GM18526 (cell line): Measurements from ENCODE around the gene SLC1A4.

Experiments used
- POLR2A ChIP-seq: IDR thresholded peaks from 3 replicates; pipeline ENCODE4 v1.6.1; 2011; ENCODE audit not compliant: insufficient read length; ENCODE audit errors: extremely low read depth

SLC1A4 gene

GRCh38 chr2:65017335-65017734 lies 28.1 kb downstream of the SLC1A4 start:
- no peak for TF ChIP-seq POLR2A

- TF ChIP-seq POLR2A: no peak
Measured at GRCh38 chr2:65018141-65018582, 29.0 kb downstream of the SLC1A4 start.

DNA sequence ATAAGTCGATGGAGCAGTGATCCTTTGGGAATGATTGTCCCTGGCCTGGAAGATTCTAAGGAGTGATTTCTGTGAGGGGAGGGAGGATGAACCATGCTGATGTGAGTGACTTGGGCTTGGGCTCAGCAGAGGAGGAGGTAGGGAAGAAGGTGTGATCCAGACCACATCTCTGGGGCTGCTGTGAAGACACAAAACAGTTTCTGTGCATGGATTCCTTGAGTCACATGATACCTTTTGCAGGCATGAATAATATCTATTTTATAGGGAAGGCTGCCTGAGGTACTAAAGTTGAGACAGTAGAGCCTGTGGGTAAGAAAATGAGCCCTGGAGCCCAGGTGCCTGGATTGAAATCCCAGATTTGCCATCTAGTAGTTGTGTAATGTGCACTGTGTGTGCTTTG lies 29.8 kb downstream of the SLC1A4 start:
- no peak for TF ChIP-seq POLR2A

GRCh38 chr2:65019675-65020195 lies 30.5 kb downstream of the SLC1A4 start:
- TF ChIP-seq POLR2A: no peak

- TF ChIP-seq POLR2A: no peak
Measured at GRCh38 chr2:65020943-65021528, 31.8 kb downstream of the SLC1A4 start.

- TF ChIP-seq POLR2A: no peak
Measured at GRCh38 chr2:65021709-65022108, 32.5 kb downstream of the SLC1A4 start.

DNA sequence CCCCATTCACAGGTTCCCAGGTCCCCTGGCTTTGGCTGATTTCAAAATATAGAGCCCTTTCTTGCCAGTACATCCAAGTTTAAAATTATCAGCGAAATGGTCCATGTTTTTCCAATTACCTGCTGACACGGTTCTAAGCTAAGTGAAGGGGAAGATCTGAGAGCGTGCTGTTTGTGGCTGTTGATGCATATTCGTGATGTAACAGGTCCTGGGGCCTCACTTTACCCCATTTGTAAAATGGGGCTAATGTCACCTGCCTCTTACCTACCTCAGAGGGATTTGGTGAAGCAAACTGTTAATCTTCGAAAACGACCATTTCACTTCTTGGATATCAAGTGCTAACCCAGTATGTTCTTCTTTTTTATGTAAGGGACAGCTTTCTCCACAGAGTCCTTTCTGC lies 33.0 kb downstream of the SLC1A4 start:
- TF ChIP-seq POLR2A: no peak

DNA sequence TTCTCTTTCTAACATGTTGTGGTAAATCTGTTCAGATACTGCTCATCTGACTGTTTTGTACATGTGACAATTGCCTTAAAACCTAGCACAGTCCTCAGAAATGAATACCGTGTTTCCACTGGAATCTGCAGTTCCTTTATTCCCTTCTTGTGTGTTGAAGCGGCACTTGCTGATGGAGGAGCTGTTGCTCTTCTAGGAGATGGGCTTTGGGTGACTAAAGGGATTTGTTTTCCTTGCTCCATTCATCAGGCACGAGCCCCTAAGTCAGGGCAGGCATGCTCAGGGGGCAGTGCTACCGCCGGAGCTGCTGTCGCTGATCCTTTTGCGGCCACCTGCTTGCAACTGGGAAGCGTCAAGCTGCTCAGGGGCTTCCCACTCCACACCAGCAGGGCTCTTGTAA lies 34.5 kb downstream of the SLC1A4 start:
- no peak for TF ChIP-seq POLR2A

DNA sequence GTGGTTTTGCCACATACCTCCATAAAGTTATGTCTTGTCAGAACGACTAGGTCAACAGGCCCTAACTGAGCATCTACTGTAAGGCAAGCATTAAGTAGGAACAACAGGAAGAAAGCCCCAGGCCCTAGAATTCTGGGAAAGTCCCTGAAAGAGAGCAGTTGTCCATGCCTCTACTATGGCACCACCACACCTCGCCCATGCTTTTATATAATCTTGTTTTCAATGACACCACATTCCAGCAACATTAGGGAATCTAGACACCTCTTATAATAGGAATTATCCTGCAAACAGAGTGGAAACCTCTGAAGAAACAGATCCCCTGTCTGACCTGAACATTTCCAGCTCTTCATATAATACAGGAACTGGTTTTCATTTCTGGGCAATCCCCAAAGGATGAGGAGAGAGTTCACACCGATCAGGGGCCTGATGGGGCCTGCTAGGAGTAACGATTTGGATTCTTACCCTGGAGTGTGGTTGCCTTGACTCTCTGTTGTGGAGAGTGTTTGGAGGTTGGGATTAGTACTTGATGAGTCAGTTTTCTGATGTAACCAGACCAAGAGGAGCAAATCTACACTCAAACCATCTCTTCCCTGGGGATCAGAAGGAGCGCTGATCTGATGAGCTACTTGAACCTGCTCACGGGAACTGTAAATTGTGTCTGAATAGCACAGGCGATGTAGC lies 35.1 kb downstream of the SLC1A4 start:
- no peak for TF ChIP-seq POLR2A

DNA sequence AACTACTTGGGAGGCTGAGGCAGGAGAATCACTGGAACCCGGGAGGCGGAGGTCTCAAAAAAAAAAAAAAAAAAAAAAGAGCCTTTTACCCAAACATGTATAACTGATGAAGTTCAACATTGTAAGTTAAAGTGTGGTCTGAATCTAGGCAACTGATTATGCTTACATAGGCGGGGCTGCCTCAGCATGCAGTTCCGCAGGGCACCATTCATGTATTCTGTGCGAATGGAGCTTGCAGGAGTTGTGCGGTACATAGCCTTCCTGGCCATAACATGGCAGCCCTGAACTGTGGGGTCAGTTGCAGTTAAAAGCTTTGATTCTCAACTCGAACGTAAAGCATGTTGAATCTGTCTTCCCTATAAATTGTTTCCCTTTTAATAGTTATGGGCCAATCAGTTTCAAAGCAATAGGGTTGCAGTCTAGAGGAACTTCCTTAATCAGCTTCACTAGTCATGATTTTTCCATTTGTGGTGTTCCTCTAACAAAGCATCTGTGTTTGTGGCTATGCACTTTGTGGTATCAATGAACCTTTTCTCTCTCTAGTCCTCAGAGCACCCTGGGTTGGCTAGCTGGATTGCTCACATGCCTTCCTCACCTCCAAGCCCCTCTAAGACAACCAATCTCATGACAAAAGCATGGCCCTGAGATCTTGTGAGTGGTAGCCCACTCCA lies 36.4 kb downstream of the SLC1A4 start:
- no peak for TF ChIP-seq POLR2A

- no peak for TF ChIP-seq POLR2A
Measured at GRCh38 chr2:65026154-65026553, 37.0 kb downstream of the SLC1A4 start.

- no peak for TF ChIP-seq POLR2A
Measured at GRCh38 chr2:65026704-65027464, 37.7 kb downstream of the SLC1A4 start.

DNA sequence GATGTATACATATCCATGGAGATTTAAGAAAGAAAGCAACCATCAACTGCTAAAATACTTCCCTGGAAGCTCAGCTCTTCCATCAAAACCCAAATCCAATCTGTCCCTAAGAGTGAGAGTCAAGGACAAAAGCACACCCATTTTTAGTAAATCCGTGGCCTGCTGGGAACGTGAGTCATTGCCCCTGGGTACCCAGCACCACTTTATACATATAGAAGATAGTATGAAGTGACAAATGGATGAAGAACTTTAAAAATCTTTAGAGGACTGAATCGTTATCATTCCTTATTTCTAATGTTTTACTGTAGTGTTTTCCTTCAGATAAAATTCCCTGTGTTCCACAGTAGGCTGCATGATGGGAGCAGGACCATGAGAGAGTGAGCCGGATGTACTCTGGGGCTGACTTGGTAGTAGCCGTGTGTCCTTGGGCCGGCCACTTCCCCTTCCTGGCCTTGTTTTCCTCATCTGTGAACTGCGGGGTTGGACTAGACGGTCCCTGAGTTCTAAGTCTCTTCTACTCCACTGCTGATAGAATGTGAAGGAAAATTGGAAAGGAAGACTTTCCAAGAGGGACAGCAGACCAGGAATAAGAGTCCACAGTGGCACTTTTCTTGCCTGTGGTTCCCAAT lies 38.5 kb downstream of the SLC1A4 start:
- no peak for TF ChIP-seq POLR2A

DNA sequence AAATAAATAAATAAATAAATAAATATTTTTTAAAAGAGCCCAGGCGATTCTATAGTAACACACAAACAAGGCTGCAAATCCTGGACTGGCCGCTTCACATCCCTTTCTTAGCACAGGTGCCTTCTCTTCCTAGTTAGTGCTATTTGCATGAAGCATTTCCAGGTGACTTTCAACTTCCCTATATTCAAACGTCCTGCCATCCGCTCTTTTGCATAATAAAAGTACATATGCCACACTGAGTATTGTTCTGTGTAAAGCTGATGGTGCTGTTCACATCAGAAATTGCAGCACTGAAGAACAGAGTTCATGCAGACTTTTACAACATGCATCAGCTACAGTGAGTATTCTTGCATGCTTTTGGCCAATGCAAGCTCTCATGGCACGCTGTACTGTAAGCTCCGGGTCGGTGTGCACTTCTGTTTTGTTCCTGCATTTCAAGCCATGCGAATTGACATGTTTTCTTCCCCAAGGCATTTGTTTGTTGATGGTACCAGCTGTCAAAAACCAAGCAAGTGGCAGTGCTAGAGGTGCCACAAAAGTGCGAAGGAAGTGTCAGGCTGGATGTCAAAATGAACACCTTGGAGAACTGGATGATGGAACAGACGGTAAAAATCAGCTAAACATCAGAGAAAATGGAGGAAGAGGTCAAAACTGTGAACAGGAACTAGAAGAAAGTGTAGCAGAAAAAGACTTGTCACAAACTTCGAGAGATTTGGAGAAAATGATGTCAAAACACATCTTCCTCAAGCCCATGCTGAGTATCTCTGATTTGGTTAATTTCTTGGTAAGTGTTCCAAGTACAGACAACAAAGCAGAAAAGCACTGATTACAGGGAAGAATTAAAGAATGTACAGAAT lies 41.5 kb downstream of the SLC1A4 start:
- TF ChIP-seq POLR2A: no peak
